22Rv1 (cell line): ENCODE data around the gene TANK.

Experiments used
- CTCF ChIP-seq: fragments of 450-650 bp; IDR thresholded peaks from 2 replicates; pipeline ENCODE4 v1.5.1; 2017; ENCODE audit warnings: mild to moderate bottlenecking
- ZFX ChIP-seq: fragments of 450-650 bp; IDR thresholded peaks from 2 replicates; pipeline ENCODE4 v1.6.1; 2017; ENCODE audit warnings: antibody characterized with exemption, borderline replicate concordance

DNA sequence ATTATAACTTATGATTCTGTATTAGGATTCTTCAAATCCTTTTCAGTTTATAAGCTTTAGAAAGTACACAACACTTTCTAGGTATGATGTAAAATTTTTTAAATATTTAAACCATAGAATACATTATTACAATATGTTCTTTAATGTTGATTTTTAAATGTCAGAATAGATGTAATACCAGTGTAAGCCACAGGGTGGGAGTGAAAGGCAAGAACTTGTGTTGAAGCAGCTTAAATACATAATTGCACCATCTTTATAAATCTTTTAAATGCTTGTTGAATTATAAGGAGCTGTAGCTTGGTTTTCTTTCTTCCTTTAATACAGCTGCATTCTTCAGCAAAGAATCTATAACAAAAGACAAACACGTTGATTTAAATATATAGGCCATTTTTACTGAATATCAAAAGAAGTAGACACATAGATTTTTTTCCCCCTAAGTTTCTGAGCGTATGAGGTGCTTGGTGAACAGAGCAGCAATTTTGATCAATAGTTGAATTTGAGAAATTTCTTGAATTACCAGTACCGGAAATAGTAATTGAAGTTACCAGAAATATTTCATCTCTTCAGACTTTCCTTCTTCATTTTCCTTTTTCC, 63.0 kb downstream of the TANK start:
- peak; percentile 63 for TF ChIP-seq CTCF
- no peak for TF ChIP-seq ZFX
